GM19035 (cell line): ENCODE results near the gene NPPA.
"Not testable (repeated sequence)": the region's sequence is repeated elsewhere in the genome, so short reads cannot be mapped to it uniquely, and the experiment has no call there.

Experiments used
- ATAC-seq: cut with Tn5 transposase; IDR thresholded peaks from one replicate; pipeline ENCODE4 v1.9.1; 2021; ENCODE audit not compliant: unreplicated experiment

The NPPA gene

DNA sequence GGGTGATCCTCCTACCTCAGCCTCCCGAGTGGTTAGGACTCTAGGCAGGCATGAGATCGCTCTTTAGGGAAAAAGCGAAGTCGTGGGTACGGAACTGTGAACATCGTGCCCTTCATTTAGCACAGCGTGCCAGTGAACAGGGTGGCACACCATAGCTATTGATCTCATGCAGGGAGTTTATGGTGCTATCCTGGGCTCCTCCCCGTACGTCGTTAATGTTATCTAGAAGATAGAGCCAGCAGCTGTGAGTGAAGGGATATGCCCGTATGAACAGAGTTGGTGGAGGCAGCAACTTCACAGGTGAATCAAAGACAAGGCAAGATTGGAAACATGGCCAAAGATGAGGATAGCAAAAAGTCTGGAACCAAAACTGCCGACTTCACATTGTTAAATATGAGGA is 30.4 kb downstream of the NPPA start:
- no peak for ATAC-seq

DNA sequence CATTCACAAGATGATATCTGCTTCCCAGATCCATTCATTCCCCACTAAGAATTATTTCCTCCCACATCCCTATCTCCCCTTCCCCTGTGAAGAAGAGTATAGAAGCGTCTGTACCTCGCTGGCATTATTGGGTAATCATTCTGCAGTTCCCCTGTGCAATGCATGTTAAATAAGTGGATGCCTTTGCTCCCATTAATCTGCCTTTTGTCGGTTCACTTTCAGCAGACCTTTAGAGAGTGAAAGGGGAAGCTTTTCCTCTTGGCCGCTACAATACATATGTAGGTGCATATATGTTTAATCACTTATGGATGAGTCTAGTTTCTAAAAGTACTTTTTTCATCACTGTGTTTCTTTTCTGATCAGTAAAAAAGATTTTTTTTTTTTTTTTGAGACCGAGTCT is 34.6 kb downstream of the NPPA start:
- ATAC-seq, result no peak

GRCh38 chr1:11807133-11807532 is 40.5 kb downstream of the NPPA start:
- ATAC-seq, result no peak

GRCh38 chr1:11806307-11806936 is 41.2 kb downstream of the NPPA start:
- ATAC-seq, result peak; percentile 45

DNA sequence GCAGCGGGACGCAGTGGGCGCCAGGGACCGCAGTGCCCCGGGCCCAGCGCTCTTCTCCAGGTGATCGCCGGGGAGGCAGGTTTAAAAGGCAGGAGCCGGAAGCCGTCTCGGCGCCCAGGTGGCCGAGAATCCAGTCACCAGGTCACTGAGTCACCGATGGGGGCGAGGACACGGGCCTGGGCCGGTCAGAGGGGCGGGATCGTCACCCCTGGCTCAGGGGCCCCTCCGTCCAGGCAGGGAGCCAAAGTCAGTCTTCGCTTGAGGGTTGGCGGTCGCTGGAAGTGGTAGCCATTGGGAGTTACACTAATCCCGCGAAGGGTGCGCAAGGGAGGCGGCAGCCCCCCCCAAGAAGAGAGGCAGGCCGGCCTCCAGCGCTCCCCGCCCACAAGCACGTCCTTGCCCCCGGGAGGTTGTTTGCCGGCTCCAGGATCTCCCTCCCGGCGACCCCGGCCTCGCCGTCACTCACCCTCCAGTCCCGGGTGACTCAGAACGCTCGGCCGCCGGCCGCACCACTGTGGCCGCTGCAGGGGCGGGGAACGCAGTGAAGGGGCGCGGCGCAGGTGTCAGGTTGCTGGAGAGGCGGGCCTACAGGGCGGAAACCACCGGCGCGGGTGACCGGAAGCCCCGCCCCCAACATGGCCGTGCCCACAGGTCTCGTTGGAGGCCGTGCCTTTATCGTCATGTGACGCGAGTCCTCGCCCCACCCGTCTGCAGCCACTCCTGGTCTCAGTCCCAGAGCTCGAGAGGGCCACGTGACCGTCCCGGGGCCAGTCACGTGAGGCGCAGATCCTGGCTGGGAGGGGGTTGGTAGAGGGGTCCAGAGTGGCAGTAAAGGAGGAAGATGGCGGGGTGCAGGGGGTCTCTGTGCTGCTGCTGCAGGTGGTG is 41.9 kb downstream of the NPPA start, which contains the start of the genes CLCN6 and MTHFR:
Gene CLCN6 (plus strand): TSS at position 770 of the 885 bp plus-strand sequence. CDS start 72 bp downstream, at position 842.
Gene MTHFR (minus strand): TSS at position 543 of the 885 bp plus-strand sequence. CDS start 2,848 bp downstream, outside the sequence.
- peak; percentile 86 for ATAC-seq

DNA sequence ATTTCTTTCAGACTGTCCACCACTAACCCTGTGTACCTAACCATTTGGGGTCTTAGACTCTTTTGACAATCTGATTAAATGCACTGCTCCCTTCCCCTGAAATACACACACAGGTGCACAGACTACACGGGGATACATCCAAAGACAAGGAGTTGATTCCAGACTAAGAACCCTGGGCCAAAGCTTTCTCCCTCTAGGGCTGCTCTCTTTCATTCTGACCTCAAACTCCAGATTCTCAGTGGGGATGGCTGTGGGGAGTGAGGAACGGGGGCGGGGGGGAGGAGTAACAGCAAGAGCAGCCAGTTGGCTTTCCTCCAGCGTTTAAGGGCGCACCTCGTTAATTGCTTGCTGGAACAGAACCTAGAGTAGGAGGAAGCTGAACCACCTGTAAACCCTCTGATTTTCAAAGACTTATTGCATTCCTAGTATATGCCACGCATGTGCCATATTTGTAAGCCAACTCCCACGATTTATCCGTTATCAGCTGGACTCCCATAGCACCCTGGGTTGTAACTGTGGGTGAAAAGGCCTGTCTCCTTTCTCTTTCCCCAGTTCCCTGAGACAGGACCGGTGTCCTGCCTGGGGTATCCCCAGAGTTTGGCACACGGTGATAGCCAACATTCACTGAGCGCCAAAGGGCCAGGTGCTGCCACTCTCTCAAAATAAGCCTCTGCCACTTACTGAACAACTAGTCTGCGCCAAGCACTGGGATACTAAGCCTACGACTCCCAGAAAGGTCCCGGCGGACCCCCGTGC is 42.7 kb downstream of the NPPA start:
- ATAC-seq, result no peak

- not testable (repeated sequence) for ATAC-seq
Measured at GRCh38 chr1:11803924-11804665, 43.5 kb downstream of the NPPA start.

DNA sequence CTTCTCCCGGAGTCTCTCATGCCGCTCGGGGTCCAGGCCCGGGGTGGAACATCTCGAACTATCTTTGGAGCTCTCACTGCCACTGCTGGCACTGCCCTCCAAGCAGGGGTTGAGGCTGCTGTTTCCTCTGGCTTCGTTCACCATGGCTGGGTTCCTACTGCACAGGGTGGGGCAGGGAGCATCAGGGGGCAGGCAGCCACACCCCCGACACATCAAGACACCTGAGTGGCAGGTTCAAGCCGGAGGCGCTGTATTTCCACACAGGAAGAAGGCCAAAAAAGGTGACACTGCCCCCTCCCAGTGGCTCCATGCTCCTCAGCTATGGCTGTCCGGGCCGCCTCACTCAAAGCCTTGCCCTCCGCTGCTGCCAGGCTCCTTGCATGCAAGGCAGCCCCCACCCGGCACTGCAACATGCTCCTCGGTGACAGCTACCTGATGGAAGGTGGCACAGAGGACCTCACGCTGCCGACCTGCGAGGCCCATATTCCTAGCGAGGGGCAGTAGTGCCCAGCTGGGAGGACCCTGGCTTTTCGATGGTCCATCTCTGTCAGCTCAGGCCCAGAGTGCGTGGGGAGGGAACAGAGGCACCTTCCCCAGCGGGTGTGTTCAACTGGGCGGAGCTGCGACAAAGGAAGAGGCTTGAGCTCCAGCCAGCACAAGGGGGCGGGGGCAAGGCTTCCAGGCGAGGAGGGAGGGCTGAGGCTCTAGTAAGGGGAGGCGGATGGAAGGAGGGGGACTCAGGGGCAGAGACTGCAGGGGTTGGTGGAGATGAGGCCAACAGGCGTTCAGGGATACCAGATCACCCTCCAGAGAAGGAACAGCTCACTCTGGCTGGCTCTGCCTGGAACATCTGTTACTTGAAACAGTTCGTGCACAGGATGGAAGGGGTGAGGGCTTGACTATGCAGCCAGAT is 44.4 kb downstream of the NPPA start:
- ATAC-seq, result no peak

DNA sequence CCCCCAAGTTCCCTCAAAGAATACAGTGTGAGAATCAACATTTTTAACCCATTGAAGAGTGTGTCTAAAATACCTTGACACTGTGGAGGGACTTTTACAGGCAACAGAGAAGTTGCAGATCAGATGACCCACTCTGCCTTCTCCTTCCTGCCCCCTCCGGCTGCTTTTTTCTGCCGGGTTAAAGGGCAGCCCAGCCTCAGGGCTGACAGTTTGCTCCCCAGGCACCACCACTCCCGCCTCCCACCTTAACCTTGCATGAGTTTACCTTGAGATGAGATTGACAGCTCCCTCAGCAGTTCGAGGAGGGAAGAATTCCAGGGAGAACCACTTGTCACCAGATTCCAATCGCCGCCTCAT is 45.0 kb downstream of the NPPA start:
- no peak for ATAC-seq

GRCh38 chr1:11800756-11801433 is 46.7 kb downstream of the NPPA start:
- no peak for ATAC-seq

DNA sequence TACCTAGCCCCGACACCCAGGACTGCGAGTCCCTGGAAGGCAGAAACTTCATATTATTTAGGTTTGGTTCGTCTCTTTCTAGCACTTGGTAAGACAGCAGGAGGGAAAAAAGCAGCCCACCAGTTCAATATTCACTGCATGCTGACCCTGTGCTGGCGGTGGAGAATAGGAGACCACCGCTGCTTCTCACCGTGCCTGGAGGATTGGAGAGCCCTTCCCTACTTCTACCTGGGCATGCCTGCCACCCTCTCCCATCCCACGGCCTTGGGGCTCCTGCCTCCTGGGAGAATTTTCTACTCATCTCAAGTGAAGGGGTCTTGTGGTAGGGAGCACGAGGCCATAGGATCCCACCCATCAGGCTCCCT is 47.2 kb downstream of the NPPA start:
- ATAC-seq, result no peak

DNA sequence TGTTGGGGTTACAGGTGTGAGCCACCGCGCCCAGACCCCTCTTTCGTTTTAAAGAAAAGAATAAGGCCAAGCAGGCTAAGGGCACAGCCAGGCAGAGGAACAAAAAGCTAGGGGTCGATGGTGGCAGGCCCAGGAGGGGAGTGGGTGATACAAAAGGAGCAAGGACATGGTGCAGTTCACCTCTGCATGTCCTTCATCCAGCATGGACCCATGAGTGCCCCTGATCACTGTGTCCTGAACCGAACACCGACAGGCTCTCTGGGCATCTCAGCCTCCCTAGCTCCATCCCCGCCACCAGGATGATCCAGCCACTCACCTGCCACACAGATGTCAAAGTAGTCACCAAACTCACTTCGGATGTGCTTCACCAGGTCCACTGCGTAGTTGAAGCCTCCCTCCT is 47.7 kb downstream of the NPPA start:
- ATAC-seq, result no peak

GRCh38 chr1:11799099-11799498 is 48.5 kb downstream of the NPPA start:
- no peak for ATAC-seq

- ATAC-seq, result no peak
Measured at GRCh38 chr1:11797525-11798216, 49.9 kb downstream of the NPPA start.

DNA sequence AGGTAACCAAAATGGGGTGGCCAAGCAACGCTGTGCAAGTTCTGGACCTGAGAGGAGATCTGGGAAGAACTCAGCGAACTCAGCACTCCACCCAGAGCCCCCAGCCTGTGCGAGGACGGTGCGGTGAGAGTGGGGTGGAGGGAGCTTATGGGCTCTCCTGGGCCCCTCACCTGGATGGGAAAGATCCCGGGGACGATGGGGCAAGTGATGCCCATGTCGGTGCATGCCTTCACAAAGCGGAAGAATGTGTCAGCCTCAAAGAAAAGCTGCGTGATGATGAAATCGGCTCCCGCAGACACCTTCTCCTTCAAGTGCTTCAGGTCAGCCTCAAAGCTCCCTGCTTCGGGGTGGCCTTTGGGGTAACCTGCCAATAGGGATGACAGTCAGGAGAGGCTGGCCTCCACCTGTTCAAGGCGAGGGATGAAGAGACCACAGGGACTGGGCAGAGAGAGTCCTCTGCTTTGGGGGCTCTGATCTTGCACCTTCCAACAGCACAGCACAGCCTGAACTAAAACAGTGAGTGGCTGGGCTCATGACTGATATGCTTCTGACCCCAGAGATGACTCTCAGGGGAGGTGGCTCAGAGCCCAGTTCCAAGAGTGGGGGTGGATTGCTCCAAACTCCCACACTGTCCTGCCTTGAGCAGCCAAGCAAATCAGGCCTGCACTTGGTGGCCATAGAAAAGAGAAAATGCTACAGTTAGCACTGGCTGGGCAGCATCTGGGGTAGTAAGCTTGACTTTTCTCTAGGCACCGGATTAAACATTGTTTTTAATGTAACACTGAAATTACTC is 51.4 kb downstream of the NPPA start:
- ATAC-seq, result no peak
